Transverse colon (tissue), 4 donors: Measurements from ENCODE around the gene TUFM.

Source experiments
- POLR2AphosphoS5 ChIP-seq, 3 donors: sonication (generic); formaldehyde crosslinking; IDR thresholded peaks; one replicate each; pipeline ENCODE4 v1.6.1; 2016; ENCODE audit warnings: antibody characterized with exemption in 3 of 3
- TF ChIP-seq, protein P1 (sequence below), 5 experiments: fragments of 200-600 bp in 3 of 5; fragments of 450-650 bp in 2 of 5; sonication (generic) in 3 of 5; IDR thresholded peaks; 1 replicate in 2 of 5; 2 replicates in 3 of 5; pipeline ENCODE4 v1.5.1; 2016 to 2017; ENCODE audit warnings: antibody characterized with exemption in 5 of 5, inconsistent platforms in 3 of 5, mild to moderate bottlenecking in 2 of 5, moderate library complexity in 1 of 5

DNA sequence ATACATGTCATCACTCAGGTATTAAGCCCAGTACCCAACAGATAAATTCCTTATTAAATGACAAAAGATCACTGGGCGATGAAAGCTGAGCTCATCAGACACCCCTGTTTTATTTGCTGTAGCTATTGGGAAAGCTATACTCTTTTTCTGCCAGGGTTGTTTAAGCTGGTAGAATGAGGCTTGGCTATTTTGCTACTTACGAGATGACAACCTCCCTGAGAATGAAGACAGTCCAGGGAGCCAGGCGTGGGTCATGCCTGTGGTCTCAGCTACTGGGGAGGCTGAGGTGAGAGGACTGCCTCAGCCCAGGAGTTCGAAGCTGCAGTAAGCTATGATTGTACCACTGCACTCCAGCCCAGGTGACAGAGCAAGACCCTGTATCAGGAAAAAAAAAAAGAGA is 13.2 kb upstream of the TUFM start:
- TF ChIP-seq, protein P1, sequence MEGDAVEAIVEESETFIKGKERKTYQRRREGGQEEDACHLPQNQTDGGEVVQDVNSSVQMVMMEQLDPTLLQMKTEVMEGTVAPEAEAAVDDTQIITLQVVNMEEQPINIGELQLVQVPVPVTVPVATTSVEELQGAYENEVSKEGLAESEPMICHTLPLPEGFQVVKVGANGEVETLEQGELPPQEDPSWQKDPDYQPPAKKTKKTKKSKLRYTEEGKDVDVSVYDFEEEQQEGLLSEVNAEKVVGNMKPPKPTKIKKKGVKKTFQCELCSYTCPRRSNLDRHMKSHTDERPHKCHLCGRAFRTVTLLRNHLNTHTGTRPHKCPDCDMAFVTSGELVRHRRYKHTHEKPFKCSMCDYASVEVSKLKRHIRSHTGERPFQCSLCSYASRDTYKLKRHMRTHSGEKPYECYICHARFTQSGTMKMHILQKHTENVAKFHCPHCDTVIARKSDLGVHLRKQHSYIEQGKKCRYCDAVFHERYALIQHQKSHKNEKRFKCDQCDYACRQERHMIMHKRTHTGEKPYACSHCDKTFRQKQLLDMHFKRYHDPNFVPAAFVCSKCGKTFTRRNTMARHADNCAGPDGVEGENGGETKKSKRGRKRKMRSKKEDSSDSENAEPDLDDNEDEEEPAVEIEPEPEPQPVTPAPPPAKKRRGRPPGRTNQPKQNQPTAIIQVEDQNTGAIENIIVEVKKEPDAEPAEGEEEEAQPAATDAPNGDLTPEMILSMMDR (IDR thresholded peaks at IDR 0.05): no peak
- no peak for TF ChIP-seq POLR2AphosphoS5 (IDR thresholded peaks at IDR 0.05)
